ENCODE measurements around the gene CNTN5.
"Not testable (repeated sequence)": the region's sequence is repeated elsewhere in the genome, so short reads cannot be mapped to it uniquely, and the experiment has no call there.

The CNTN5 gene

GRCh38 chr11:100220801-100221200 is 1200.1 kb downstream of the CNTN5 start:
- Mint-ChIP-seq H3K9me3 (peaks cover 9% of the 10 kb centered on the region), H3K4me1 (no peaks in the 10 kb centered on the region), H3K27ac (no peak overlapping the region)

GRCh38 chr11:100221791-100222190 is 1201.0 kb downstream of the CNTN5 start:
- H3K27ac Mint-ChIP-seq, result no peak overlapping the region
- H3K9me3 Mint-ChIP-seq, result peaks cover 8% of the 10 kb centered on the region
- no peaks in the 10 kb centered on the region for H3K36me3 Mint-ChIP-seq
- DNase-seq (ENCODE audit: low spot score in 2 of 2) (no peak), ATAC-seq (no peak)
- no peak overlapping the region for H3K4me3 Mint-ChIP-seq
- H3K4me1 Mint-ChIP-seq, result no peaks in the 10 kb centered on the region

More at GRCh38 chr11:100220801-100221200, 1200.1 kb downstream of the CNTN5 start:
- H3K36me3 Mint-ChIP-seq, result no peaks in the 10 kb centered on the region
- ATAC-seq, result no peak
- no peak overlapping the region for H3K4me3 Mint-ChIP-seq
- no peak for DNase-seq (ENCODE audit: low spot score in 2 of 2)

DNA sequence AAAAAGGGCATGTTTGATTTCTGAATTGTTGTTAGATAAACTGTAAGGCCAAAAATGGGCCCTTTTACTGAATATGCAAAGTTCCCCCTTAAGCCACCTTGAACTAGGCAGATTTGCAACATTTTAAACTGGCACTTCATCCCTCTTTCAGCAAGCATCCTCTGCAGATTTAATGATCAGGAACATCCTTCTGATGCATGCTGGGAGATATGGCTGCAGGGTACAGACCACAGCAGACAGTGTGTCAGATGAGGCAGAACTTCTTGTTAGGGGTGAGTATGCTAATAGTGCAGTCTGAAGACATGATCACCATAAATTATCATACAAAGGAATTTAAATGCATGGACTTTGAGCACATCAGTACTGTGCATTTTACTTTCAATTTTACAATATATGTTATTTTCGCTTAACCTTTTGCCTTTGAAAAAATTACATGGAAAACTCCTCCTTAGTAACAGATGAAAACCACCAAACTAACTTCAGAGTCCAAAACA is 1203.8 kb downstream of the CNTN5 start:
- H3K36me3 Mint-ChIP-seq, result no peaks in the 10 kb centered on the region
- H3K4me3 Mint-ChIP-seq, result no peak overlapping the region
- peaks cover 11% of the 10 kb centered on the region for H3K9me3 Mint-ChIP-seq
- no peaks in the 10 kb centered on the region for H3K4me1 Mint-ChIP-seq
- no peak for DNase-seq (ENCODE audit: low spot score in 2 of 2)
- ATAC-seq, result no peak
- no peak overlapping the region for H3K27ac Mint-ChIP-seq

DNA sequence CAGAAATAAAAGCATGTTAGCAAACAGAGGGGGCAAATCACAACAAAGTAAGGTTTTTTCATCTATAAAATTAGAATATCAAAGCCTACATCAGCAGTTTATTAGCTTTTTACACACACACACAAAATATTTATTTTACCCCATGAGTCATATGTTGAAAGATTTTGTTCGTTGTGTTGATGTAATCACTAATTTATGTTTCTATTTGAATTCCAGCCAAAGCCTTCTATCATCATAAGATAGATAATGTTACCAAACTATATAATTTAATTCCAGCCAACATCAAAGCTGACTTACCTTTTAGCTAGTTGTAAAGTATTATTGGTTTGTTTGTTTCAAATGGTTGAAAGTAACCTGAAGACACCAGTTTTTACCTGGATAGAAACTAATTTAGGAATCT is 1208.3 kb downstream of the CNTN5 start:
- Mint-ChIP-seq H3K9me3 (peaks cover 18% of the 10 kb centered on the region), H3K4me1 (no peaks in the 10 kb centered on the region), H3K4me3 (no peak overlapping the region), H3K27ac (no peak overlapping the region), H3K36me3 (no peaks in the 10 kb centered on the region)
- DNase-seq (ENCODE audit: low spot score in 2 of 2), result no peak
- ATAC-seq, result no peak

DNA sequence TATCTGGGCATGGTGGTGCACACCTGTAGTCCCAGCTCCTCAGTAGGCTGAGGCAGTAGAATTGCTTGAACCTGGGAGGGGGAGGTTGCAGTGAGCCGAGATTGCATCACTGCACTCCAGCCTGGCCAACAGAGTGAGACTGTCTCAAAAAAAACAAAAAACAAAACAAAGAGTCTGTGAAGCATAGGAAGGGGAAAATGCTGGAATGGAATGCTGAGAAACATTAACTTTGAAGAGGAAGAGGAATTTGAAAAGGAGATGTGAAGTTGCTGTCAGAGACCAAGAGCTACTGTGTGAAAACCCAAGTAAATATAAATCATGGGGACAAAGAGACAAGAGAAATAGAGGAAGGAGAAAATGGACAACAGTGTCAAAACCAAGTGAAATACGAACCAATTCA is 1211.3 kb downstream of the CNTN5 start:
- Mint-ChIP-seq H3K36me3 (no peaks in the 10 kb centered on the region), H3K27ac (no peak overlapping the region), H3K4me1 (no peaks in the 10 kb centered on the region), H3K9me3 (peaks cover 18% of the 10 kb centered on the region), H3K4me3 (no peak overlapping the region)
- DNase-seq (ENCODE audit: low spot score in 2 of 2), result no peak
- no peak for ATAC-seq

GRCh38 chr11:100235085-100235484 is 1214.3 kb downstream of the CNTN5 start:
- peaks cover 18% of the 10 kb centered on the region for H3K9me3 Mint-ChIP-seq
- H3K36me3 Mint-ChIP-seq, result no peaks in the 10 kb centered on the region
- no peak for DNase-seq (ENCODE audit: low spot score in 2 of 2)
- no peak overlapping the region for H3K27ac Mint-ChIP-seq
- no peak overlapping the region for H3K4me3 Mint-ChIP-seq
- H3K4me1 Mint-ChIP-seq, result no peaks in the 10 kb centered on the region
- no peak for ATAC-seq

GRCh38 chr11:100240025-100240539 is 1219.3 kb downstream of the CNTN5 start:
- no peaks in the 10 kb centered on the region for H3K36me3 Mint-ChIP-seq
- no peak overlapping the region for H3K4me3 Mint-ChIP-seq
- peaks cover 16% of the 10 kb centered on the region for H3K9me3 Mint-ChIP-seq
- no peak overlapping the region for H3K27ac Mint-ChIP-seq
- ATAC-seq (no peak), DNase-seq (ENCODE audit: low spot score in 2 of 2) (no peak)
- H3K4me1 Mint-ChIP-seq, result no peaks in the 10 kb centered on the region

DNA sequence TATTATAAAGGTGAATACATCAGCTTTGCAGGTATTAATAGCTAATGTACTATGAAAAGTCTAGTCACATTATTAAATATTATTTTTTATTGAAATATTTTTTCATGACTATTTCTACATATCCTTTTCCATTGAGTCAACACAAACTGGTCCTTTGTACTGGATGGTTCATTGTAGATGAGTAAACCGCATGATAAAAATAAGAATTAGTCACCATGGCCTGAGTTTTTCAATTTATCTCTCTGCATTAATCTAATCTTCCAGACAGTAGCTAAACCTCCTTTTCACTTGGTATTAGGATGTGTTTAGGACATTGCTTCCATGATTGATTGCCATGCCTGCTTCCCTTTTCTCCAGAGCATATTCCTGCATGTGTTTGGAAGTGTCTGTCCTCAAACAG is 1227.0 kb downstream of the CNTN5 start:
- no peak for ATAC-seq
- no peak for DNase-seq (ENCODE audit: low spot score in 2 of 2)
- Mint-ChIP-seq H3K4me1 (no peaks in the 10 kb centered on the region), H3K36me3 (no peaks in the 10 kb centered on the region), H3K27ac (no peak overlapping the region), H3K4me3 (no peak overlapping the region), H3K9me3 (peaks cover 22% of the 10 kb centered on the region)

GRCh38 chr11:100257238-100257803 is 1236.6 kb downstream of the CNTN5 start:
- H3K36me3 Mint-ChIP-seq; H3K4me1 Mint-ChIP-seq; H3K4me3 Mint-ChIP-seq; H3K27ac Mint-ChIP-seq; DNase-seq (ENCODE audit: low spot score in 2 of 2); ATAC-seq: not testable (repeated sequence)
- H3K9me3 Mint-ChIP-seq, result peaks cover 29% of the 10 kb centered on the region

DNA sequence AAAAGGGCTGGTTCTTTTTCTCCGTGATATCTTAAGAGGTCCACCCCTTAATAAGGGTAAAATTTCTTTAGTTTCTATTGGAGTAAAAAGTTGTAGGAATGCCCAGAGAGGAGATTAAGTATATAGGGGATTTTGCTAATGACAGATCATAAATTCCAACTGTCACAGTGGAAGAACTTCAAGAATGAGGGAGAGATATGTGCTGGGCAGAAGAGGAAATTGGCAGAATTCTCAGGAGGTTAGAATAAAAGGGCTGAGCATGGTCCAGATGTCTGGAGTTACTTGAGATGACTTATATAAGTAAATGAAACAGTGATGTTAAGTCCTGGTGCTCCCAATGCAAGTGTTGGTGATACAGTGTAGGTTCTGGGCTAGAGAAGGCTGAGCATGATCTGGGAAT is 1248.8 kb downstream of the CNTN5 start:
- Mint-ChIP-seq H3K4me1 (no peaks in the 10 kb centered on the region), H3K4me3 (no peak overlapping the region), H3K9me3 (peaks cover 25% of the 10 kb centered on the region), H3K27ac (no peak overlapping the region), H3K36me3 (no peaks in the 10 kb centered on the region)
- no peak for ATAC-seq
- DNase-seq (ENCODE audit: low spot score in 2 of 2), result no peak

- peaks cover 18% of the 10 kb centered on the region for H3K9me3 Mint-ChIP-seq
- H3K4me1 Mint-ChIP-seq, result no peaks in the 10 kb centered on the region
- ATAC-seq (no peak), DNase-seq (ENCODE audit: low spot score in 2 of 2) (no peak)
- H3K27ac Mint-ChIP-seq, result no peak overlapping the region
- no peak overlapping the region for H3K4me3 Mint-ChIP-seq
- H3K36me3 Mint-ChIP-seq, result no peaks in the 10 kb centered on the region
These were observed 1252.5 kb downstream of the CNTN5 start for GRCh38 chr11:100273066-100273815.

- H3K4me1 Mint-ChIP-seq; H3K27ac Mint-ChIP-seq; DNase-seq (ENCODE audit: low spot score in 2 of 2); H3K36me3 Mint-ChIP-seq; H3K4me3 Mint-ChIP-seq; ATAC-seq: not testable (repeated sequence)
- peaks cover 12% of the 10 kb centered on the region for H3K9me3 Mint-ChIP-seq
These were observed 1253.7 kb downstream of the CNTN5 start for GRCh38 chr11:100274466-100274865.

DNA sequence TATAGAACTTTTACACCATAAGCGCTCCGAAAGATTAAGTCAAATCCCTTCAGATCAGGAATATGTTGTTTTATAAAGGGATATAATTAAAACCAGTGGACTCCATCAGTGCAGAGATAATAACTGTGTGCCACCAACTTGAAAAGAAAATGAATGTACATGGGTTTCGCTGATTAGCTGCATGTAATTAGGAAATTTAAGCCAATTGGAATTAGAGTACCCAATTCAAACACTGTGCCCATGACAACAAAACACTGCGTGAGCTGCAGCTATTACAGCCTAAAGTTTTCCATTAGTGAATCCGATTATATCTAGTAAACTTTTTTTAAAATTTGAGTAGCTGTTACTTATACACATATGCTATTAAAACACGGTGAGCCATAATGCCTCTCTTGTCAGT is 1274.0 kb downstream of the CNTN5 start:
- no peak for ATAC-seq

GRCh38 chr11:100296051-100296679 is 1275.4 kb downstream of the CNTN5 start:
- H3K4me3 Mint-ChIP-seq, result no peak overlapping the region

More for the DNA sequence above, 1274.0 kb downstream of the CNTN5 start:
- peaks cover 4% of the 10 kb centered on the region for H3K9me3 Mint-ChIP-seq
- H3K4me3 Mint-ChIP-seq, result no peak overlapping the region
- no peak overlapping the region for H3K27ac Mint-ChIP-seq
- DNase-seq (ENCODE audit: low spot score in 2 of 2), result no peak
- H3K36me3 Mint-ChIP-seq, result no peaks in the 10 kb centered on the region
- H3K4me1 Mint-ChIP-seq, result no peaks in the 10 kb centered on the region

GRCh38 chr11:100297516-100297915 is 1276.8 kb downstream of the CNTN5 start:
- no peaks in the 10 kb centered on the region for H3K9me3 Mint-ChIP-seq
- DNase-seq (ENCODE audit: low spot score in 2 of 2) (no peak), ATAC-seq (no peak)
- no peak overlapping the region for H3K4me3 Mint-ChIP-seq
- no peaks in the 10 kb centered on the region for H3K4me1 Mint-ChIP-seq
- no peaks in the 10 kb centered on the region for H3K36me3 Mint-ChIP-seq
- no peak overlapping the region for H3K27ac Mint-ChIP-seq

More at GRCh38 chr11:100296051-100296679, 1275.4 kb downstream of the CNTN5 start:
- no peak for DNase-seq (ENCODE audit: low spot score in 2 of 2)
- peaks cover 4% of the 10 kb centered on the region for H3K9me3 Mint-ChIP-seq
- H3K36me3 Mint-ChIP-seq, result no peaks in the 10 kb centered on the region
- ATAC-seq, result no peak
- H3K4me1 Mint-ChIP-seq, result no peaks in the 10 kb centered on the region
- H3K27ac Mint-ChIP-seq, result no peak overlapping the region
